Heart left ventricle (tissue), 13 donors: ENCODE results near the gene DHX38.

Source experiments
- POLR2A ChIP-seq, 2 donors: fragments of 450-650 bp; IDR thresholded peaks; one replicate each; pipeline ENCODE4 v1.6.1; 2017; ENCODE audit warnings: antibody characterized with exemption in 2 of 2, mild to moderate bottlenecking in 2 of 2, moderate library complexity in 2 of 2
- TF ChIP-seq, protein P1 (sequence below), 12 donors: fragments of 200-600 bp; sonication (generic) in 4 of 12; IDR thresholded peaks; one replicate each; pipeline versions ENCODE4 v1.5.0 to v1.8.0; 2018 to 2022; ENCODE audit warnings: antibody characterized with exemption in 12 of 12, mild to moderate bottlenecking in 5 of 12
- donor health status: ischemic (EF 13 %, LVEDD 7.1; RV severe dilation, severe dysfunction).
- donor health status: DM: no; HTN: yes; CAD: no.
- donor health status: DM: no; HTN: no; CAD: no.
- donor health status: ischemic (EF 25% LVEDD 6.9; RV normal size, moderate dysfunction).
- donor health status: ischemic (EF 25% LVEDD 5.7; RV mildly dilated, moderate dysfunction).
- donor health status: ischemic (EF 35%, LVEDD 5.7; RV mildly dilated, moderate dysfunction).
- donor health status: nonischemic (EF 11% LVEDD 7.7; RV severe dilation, severe dysfunction).
- donor health status: DM: yes; HTN: yes; CAD: no.
- donor health status: PGD.
- donor health status: ischemic (EF 29% LVEDD 5.4; RV normal size, mild dysfunction).
- donor health status: nonischemic (EF 23%, LVEDD 6.1; RV moderate dilation, normal function).

GRCh38 chr16:72084445-72084844 lies 9.2 kb upstream of the DHX38 start:
- TF ChIP-seq, protein P1, sequence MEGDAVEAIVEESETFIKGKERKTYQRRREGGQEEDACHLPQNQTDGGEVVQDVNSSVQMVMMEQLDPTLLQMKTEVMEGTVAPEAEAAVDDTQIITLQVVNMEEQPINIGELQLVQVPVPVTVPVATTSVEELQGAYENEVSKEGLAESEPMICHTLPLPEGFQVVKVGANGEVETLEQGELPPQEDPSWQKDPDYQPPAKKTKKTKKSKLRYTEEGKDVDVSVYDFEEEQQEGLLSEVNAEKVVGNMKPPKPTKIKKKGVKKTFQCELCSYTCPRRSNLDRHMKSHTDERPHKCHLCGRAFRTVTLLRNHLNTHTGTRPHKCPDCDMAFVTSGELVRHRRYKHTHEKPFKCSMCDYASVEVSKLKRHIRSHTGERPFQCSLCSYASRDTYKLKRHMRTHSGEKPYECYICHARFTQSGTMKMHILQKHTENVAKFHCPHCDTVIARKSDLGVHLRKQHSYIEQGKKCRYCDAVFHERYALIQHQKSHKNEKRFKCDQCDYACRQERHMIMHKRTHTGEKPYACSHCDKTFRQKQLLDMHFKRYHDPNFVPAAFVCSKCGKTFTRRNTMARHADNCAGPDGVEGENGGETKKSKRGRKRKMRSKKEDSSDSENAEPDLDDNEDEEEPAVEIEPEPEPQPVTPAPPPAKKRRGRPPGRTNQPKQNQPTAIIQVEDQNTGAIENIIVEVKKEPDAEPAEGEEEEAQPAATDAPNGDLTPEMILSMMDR (IDR thresholded peaks at IDR 0.05): no peak
- TF ChIP-seq POLR2A (IDR thresholded peaks at IDR 0.05): no peak
